GM12878 (cell line): ENCODE results near the gene SCYL1. TPM values are rescaled to one million over a fixed set of nuclear protein-coding genes. Genes with fewer than 3 reads are reported as not detected.

Experiments
- ATAC-seq: fragments of 200-7000 bp; cut with Tn5 transposase; 3 replicates; pipeline ENCODE4 v1.9.1; 2020; ENCODE audit warnings: mild to moderate bottlenecking, moderate library complexity
- BruUV-seq: library from RNA; stranded (reverse); fragments of 400-500 nt; replicated peaks from 2 replicates; lab custom pipeline; 2021; lab: Mats Ljungman, UMichigan
- CTCF ChIA-PET: fragments of 300-600 bp; sonication (Branson Sonifier 250); formaldehyde crosslinking; extraction: SDS; loops from one replicate; lab custom pipeline; 2021; ENCODE audit warnings: inconsistent platforms; lab: Yijun Ruan, JAX
- POLR2A ChIA-PET: fragments of 350-600 bp; formaldehyde crosslinking; extraction: SDS; loops from one replicate; lab custom pipeline; 2021; ENCODE audit warnings: inconsistent platforms; lab: Charles Lee
- RAD21 ChIA-PET: fragments of 300-600 bp; sonication (Branson Sonifier 250); formaldehyde crosslinking; loops from one replicate; lab custom pipeline; 2023; ENCODE audit warnings: antibody characterized with exemption; ENCODE audit not compliant: unreplicated experiment; lab: Charles Lee
- SMC1A ChIA-PET: fragments of 300-600 bp; sonication (Branson Sonifier 250); formaldehyde crosslinking; loops from one replicate; lab custom pipeline; 2023; ENCODE audit not compliant: unreplicated experiment, uncharacterized antibody; lab: Charles Lee
- DNase-seq: peaks from one replicate; pipeline ENCODE4 v3.0.0-alpha.2; 2011; ENCODE audit warnings: low read depth, low spot score
- FAIRE-seq: peaks from 3 replicates; lab custom pipeline; 2011; peaks lifted over from hg19 to GRCh38; lab: Jason Lieb, UNC
- H2AFZ ChIP-seq: 2 replicates; pipeline ENCODE4 v1.6.0; 2011; ENCODE audit warnings: low read depth, low read length, control low read depth; ENCODE audit not compliant: control insufficient read depth
- H3K27ac ChIP-seq: 2 replicates; pipeline ENCODE4 v1.5.1; 2011; ENCODE audit warnings: control low read depth; ENCODE audit not compliant: control insufficient read depth, insufficient read depth
- H3K27me3 ChIP-seq, 2 experiments: replicated peaks in 1 of 2; 2 replicates each; pipeline versions ENCODE4 v1.6.0 to v1.6.1; 2011; ENCODE audit warnings: low read length in 1 of 2; ENCODE audit not compliant: control insufficient read depth in 2 of 2, insufficient read depth in 2 of 2
- H3K36me3 ChIP-seq, 2 experiments: 2 replicates each; pipeline ENCODE4 v1.5.1; 2011; ENCODE audit warnings: low read length in 1 of 2; ENCODE audit not compliant: control insufficient read depth in 2 of 2, insufficient read depth in 2 of 2
- H3K4me1 ChIP-seq: 2 replicates; pipeline ENCODE4 v1.6.1; 2011; ENCODE audit warnings: mild to moderate bottlenecking, low read length, moderate library complexity, mixed read lengths; ENCODE audit not compliant: control insufficient read depth, insufficient read depth
- H3K4me2 ChIP-seq: 2 replicates; pipeline ENCODE4 v1.6.0; 2011; ENCODE audit warnings: control low read depth; ENCODE audit not compliant: control insufficient read depth, insufficient read depth
- H3K4me3 ChIP-seq: fragments of 200-600 bp; sonication (generic); 2 replicates; pipeline ENCODE4 v1.5.1; 2016
- H3K79me2 ChIP-seq: 2 replicates; pipeline ENCODE4 v1.6.0; 2011; ENCODE audit warnings: low read length; ENCODE audit not compliant: control insufficient read depth, insufficient read depth
- H3K9ac ChIP-seq: 2 replicates; pipeline ENCODE4 v1.8.0; 2011; ENCODE audit warnings: low read length, control low read depth, mixed read lengths; ENCODE audit not compliant: control insufficient read depth, insufficient read depth
- H3K9me3 ChIP-seq: replicated peaks from 3 replicates; pipeline ENCODE4 v1.5.1; 2011; ENCODE audit warnings: mild to moderate bottlenecking, low read length; ENCODE audit not compliant: control insufficient read depth, insufficient read depth
- H4K20me1 ChIP-seq: 2 replicates; pipeline ENCODE4 v1.6.0; 2011; ENCODE audit not compliant: control insufficient read depth, insufficient read depth
- ATF7 ChIP-seq: fragments of 450-650 bp; IDR thresholded peaks from 2 replicates; pipeline ENCODE4 v1.6.1; 2016; ENCODE audit warnings: low read depth, mild to moderate bottlenecking
- JUNB ChIP-seq: IDR thresholded peaks from 2 replicates; pipeline ENCODE4 v1.6.1; 2016; ENCODE audit warnings: antibody characterized with exemption, mild to moderate bottlenecking
- MTA3 ChIP-seq: IDR thresholded peaks from 2 replicates; pipeline ENCODE4 v1.6.1; 2012; ENCODE audit warnings: low read length, inconsistent platforms, borderline replicate concordance
- NFYB ChIP-seq: IDR thresholded peaks from 2 replicates; pipeline ENCODE4 v1.6.1; 2011; ENCODE audit warnings: low read depth, mild to moderate bottlenecking, low read length, improper control_type of control experiment, moderate library complexity; ENCODE audit not compliant: insufficient read depth
- POU2F2 ChIP-seq: IDR thresholded peaks from 3 replicates; pipeline ENCODE4 v1.6.1; 2011; ENCODE audit warnings: low read depth, mild to moderate bottlenecking, low read length, borderline replicate concordance
- TARDBP ChIP-seq: IDR thresholded peaks from 2 replicates; pipeline ENCODE4 v1.6.1; 2016; ENCODE audit warnings: borderline replicate concordance
- WGBS: methylation state at CpG from one replicate; pipeline ENCODE4 v1.1.6; 2016; ENCODE audit warnings: low lambda C conversion rate; ENCODE audit not compliant: insufficient replicate concordance, insufficient coverage; ENCODE audit errors: missing lambda C conversion rate; 5-methylcytosine and 5-hydroxymethylcytosine counted together
- in situ Hi-C: fragments of 300-500 bp; cut with MboI; formaldehyde crosslinking; loops from 9 replicates; pipeline ENCODE4 v1.14.3; 2018; ENCODE audit warnings: mixed read lengths
- intact Hi-C: fragments of 100-400 bp; cut with micrococcal nuclease; formaldehyde crosslinking; loops from one replicate; pipeline ENCODE4 v1.14.2; 2022; ENCODE audit not compliant: unreplicated experiment
- polyA plus RNA-seq, 11 experiments: library from polyadenylated mRNA; depleted of rRNA in 4 of 11; unstranded in 6 of 11; stranded (reverse) in 5 of 11; fragments of >200 nt; fragmentation: Nextera tagmentation in 4 of 11; fragmentation: Illumina TruSeq in 1 of 11; extraction: Ambion mirVana in 4 of 11; extraction: Trizol in 1 of 11; gene quantifications; 1 replicate in 1 of 11; 2 replicates in 10 of 11; pipeline versions ENCODE4 v1.2.1 to v1.2.3, GENCODE V29; 2011 to 2016; ENCODE audit warnings: inconsistent platforms in 2 of 11, missing spikeins in 2 of 11, low read depth in 1 of 11
- total RNA-seq, 4 experiments: library from RNA; depleted of rRNA in 3 of 4; stranded (reverse); fragments of >200 nt in 3 of 4; fragmentation: Illumina TruSeq in 1 of 4; extraction: Trizol in 1 of 4; gene quantifications; 2 replicates each; pipeline versions ENCODE4 v1.2.1 to v1.2.3, GENCODE V29; 2013 to 2021
- TF ChIP-seq, protein P1 (sequence below): IDR thresholded peaks from 2 replicates; pipeline ENCODE4 v1.6.1; 2012; ENCODE audit warnings: low read depth, low read length, improper control_type of control experiment
- TF ChIP-seq, protein P2 (sequence below): fragments of 450-650 bp; formaldehyde crosslinking; IDR thresholded peaks from 2 replicates; pipeline ENCODE4 v1.5.0; 2022; ENCODE audit warnings: mild to moderate bottlenecking, missing genetic modification characterization
- TF ChIP-seq, protein P3 (sequence below), 3 experiments: IDR thresholded peaks in 2 of 3; conservative IDR thresholded peaks in 1 of 3; 2 replicates each; pipeline ENCODE4 v1.5.1; 2011; ENCODE audit warnings: low read depth in 3 of 3, low read length in 3 of 3, mild to moderate bottlenecking in 3 of 3, control low read depth in 2 of 3, moderate library complexity in 2 of 3, inconsistent platforms in 1 of 3, mixed read lengths in 1 of 3; ENCODE audit not compliant: control insufficient read depth in 2 of 3, insufficient read depth in 1 of 3; ENCODE audit errors: extremely low read depth in 1 of 3
- TF ChIP-seq, protein P4 (sequence below): fragments of 450-650 bp; IDR thresholded peaks from 2 replicates; pipeline ENCODE4 v1.6.1; 2017; ENCODE audit warnings: antibody characterized with exemption, mild to moderate bottlenecking, moderate library complexity
- TF ChIP-seq, protein P5 (sequence below): IDR thresholded peaks from 2 replicates; pipeline ENCODE4 v1.6.1; 2012; ENCODE audit warnings: low read depth, low read length, improper control_type of control experiment

The SCYL1 gene
- total and polyA plus RNA-seq, 10 of the 15 experiments (the other 5 are each of a cell fraction or from before 2014, with no cell fraction given), result 0.80 to 82.7 (median 51.2) TPM

DNA sequence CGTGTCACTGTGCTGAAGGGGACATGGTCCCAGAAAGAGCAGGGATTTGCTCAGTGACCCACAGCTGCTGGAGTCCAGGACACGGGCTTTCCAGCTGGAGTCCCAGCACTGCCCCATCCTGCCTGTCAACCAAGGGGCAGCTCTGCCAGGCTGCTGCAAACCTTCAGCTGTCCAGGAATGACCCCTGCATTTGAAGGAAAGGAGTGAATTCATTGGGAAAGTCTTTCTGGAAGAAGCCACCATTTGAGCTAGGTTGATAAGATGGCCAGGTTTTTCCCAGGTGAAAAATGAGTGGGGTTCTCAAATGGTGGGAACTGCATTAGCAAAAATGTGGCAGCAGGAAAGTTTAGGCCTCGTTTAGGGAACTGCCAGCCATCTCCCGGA, 61.4 kb downstream of the SCYL1 start:
- ChIA-PET POLR2A (interaction anchor here (0.8 to 6.0 kb wide), 6 partner anchors 9 to 80 kb away, joined by 3 to 129 read pairs (median 16); partner anchors contain the start of genes EHBP1L1, FAM89B, SIPA1 and ZNRD2), RAD21 (interaction anchor here (4.7 to 6.5 kb wide), 3 partner anchors 10 to 45 kb away, joined by 56 to 132 read pairs (median 57); partner anchors contain the start of genes EHBP1L1, FAM89B and ZNRD2), SMC1A (interaction anchor here (3.9 to 6.2 kb wide), 3 partner anchors 10 to 45 kb away, joined by 35 to 93 read pairs (median 37); partner anchors contain the start of genes EHBP1L1, FAM89B and ZNRD2), CTCF (interaction anchor here (1.0 to 5.9 kb wide), 4 partner anchors 9 to 54 kb away, joined by 4 to 130 read pairs (median 74); partner anchors contain the start of genes EHBP1L1, FAM89B and ZNRD2)
- H3K9ac ChIP-seq, result 0 out of 2 replicates have a peak overlapping the region, but pooled peaks have one; percentile 7
- H4K20me1 ChIP-seq, result no peaks in the 10 kb centered on the region
- H3K27ac ChIP-seq, result peak overlapping the region; percentile 97
- ATAC-seq (no peak), DNase-seq (no peak), FAIRE-seq (no peak)
- no peaks in the 10 kb centered on the region for H3K9me3 ChIP-seq
- WGBS, result 82% methylated on average over 4 of the region's 4 CpGs
- BruUV-seq, result no TSS peak
- no peak overlapping the region for H2AFZ ChIP-seq
- H3K4me1 ChIP-seq, result peaks cover 45% of the 10 kb centered on the region
- H3K4me2 ChIP-seq, result peak overlapping the region; percentile 79
- H3K36me3 ChIP-seq, result peaks cover 4 to 11% of the 10 kb centered on the region in 2 experiments; a peak in 3 of 4 replicates
- intact Hi-C loops, result no loop called here
- H3K27me3 ChIP-seq, result no peaks in the 10 kb centered on the region
- peak overlapping the region; percentile 47; the same call in 1 of the 2 replicates for H3K4me3 ChIP-seq
- TF ChIP-seq POU2F2 (no peak), JUNB (no peak), MTA3 (no peak), ATF7 (no peak), NFYB (no peak), TARDBP (no peak)
- TF ChIP-seq, protein P1, sequence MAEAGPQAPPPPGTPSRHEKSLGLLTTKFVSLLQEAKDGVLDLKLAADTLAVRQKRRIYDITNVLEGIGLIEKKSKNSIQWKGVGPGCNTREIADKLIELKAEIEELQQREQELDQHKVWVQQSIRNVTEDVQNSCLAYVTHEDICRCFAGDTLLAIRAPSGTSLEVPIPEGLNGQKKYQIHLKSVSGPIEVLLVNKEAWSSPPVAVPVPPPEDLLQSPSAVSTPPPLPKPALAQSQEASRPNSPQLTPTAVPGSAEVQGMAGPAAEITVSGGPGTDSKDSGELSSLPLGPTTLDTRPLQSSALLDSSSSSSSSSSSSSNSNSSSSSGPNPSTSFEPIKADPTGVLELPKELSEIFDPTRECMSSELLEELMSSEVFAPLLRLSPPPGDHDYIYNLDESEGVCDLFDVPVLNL, result no peak
- TF ChIP-seq, protein P2, sequence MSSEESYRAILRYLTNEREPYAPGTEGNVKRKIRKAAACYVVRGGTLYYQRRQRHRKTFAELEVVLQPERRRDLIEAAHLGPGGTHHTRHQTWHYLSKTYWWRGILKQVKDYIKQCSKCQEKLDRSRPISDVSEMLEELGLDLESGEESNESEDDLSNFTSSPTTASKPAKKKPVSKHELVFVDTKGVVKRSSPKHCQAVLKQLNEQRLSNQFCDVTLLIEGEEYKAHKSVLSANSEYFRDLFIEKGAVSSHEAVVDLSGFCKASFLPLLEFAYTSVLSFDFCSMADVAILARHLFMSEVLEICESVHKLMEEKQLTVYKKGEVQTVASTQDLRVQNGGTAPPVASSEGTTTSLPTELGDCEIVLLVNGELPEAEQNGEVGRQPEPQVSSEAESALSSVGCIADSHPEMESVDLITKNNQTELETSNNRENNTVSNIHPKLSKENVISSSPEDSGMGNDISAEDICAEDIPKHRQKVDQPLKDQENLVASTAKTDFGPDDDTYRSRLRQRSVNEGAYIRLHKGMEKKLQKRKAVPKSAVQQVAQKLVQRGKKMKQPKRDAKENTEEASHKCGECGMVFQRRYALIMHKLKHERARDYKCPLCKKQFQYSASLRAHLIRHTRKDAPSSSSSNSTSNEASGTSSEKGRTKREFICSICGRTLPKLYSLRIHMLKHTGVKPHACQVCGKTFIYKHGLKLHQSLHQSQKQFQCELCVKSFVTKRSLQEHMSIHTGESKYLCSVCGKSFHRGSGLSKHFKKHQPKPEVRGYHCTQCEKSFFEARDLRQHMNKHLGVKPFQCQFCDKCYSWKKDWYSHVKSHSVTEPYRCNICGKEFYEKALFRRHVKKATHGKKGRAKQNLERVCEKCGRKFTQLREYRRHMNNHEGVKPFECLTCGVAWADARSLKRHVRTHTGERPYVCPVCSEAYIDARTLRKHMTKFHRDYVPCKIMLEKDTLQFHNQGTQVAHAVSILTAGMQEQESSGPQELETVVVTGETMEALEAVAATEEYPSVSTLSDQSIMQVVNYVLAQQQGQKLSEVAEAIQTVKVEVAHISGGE (CRISPR knock-in tag), result no peak
- TF ChIP-seq, protein P3, sequence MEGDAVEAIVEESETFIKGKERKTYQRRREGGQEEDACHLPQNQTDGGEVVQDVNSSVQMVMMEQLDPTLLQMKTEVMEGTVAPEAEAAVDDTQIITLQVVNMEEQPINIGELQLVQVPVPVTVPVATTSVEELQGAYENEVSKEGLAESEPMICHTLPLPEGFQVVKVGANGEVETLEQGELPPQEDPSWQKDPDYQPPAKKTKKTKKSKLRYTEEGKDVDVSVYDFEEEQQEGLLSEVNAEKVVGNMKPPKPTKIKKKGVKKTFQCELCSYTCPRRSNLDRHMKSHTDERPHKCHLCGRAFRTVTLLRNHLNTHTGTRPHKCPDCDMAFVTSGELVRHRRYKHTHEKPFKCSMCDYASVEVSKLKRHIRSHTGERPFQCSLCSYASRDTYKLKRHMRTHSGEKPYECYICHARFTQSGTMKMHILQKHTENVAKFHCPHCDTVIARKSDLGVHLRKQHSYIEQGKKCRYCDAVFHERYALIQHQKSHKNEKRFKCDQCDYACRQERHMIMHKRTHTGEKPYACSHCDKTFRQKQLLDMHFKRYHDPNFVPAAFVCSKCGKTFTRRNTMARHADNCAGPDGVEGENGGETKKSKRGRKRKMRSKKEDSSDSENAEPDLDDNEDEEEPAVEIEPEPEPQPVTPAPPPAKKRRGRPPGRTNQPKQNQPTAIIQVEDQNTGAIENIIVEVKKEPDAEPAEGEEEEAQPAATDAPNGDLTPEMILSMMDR (IDR thresholded peaks at IDR 0.05 in 2 of 3, conservative IDR thresholded peaks at IDR 0.05 in 1 of 3; ENCODE audit: control insufficient read depth in 2 of 3, extremely low read depth in 1 of 3, insufficient read depth in 1 of 3, low read depth in 3 of 3, low read length in 3 of 3), result no peak
- TF ChIP-seq, protein P4, sequence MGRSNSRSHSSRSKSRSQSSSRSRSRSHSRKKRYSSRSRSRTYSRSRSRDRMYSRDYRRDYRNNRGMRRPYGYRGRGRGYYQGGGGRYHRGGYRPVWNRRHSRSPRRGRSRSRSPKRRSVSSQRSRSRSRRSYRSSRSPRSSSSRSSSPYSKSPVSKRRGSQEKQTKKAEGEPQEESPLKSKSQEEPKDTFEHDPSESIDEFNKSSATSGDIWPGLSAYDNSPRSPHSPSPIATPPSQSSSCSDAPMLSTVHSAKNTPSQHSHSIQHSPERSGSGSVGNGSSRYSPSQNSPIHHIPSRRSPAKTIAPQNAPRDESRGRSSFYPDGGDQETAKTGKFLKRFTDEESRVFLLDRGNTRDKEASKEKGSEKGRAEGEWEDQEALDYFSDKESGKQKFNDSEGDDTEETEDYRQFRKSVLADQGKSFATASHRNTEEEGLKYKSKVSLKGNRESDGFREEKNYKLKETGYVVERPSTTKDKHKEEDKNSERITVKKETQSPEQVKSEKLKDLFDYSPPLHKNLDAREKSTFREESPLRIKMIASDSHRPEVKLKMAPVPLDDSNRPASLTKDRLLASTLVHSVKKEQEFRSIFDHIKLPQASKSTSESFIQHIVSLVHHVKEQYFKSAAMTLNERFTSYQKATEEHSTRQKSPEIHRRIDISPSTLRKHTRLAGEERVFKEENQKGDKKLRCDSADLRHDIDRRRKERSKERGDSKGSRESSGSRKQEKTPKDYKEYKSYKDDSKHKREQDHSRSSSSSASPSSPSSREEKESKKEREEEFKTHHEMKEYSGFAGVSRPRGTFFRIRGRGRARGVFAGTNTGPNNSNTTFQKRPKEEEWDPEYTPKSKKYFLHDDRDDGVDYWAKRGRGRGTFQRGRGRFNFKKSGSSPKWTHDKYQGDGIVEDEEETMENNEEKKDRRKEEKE, result no peak
- TF ChIP-seq, protein P5, sequence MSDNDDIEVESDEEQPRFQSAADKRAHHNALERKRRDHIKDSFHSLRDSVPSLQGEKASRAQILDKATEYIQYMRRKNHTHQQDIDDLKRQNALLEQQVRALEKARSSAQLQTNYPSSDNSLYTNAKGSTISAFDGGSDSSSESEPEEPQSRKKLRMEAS, result no peak
- H3K79me2 ChIP-seq, result peaks cover 16% of the 10 kb centered on the region
- in situ Hi-C loops, result no loop called here
